ENCODE results near the gene LAMTOR3.
A peak's percentile ranks its signal among the peaks of the same experiment; 100 is the strongest.

LAMTOR3 gene

GRCh38 chr4:99855678-99856077 lies 38.5 kb downstream of the LAMTOR3 start:
- Mint-ChIP-seq H3K36me3 (ENCODE audit: insufficient read depth) (peaks cover 3% of the 10 kb centered on the region), H3K4me3 (peak overlapping the region in 1 of 2 donors; percentile 53)
- peak; percentile 50 for ATAC-seq (replicated peaks)

GRCh38 chr4:99853999-99854398 lies 40.2 kb downstream of the LAMTOR3 start:
- no peak overlapping the region for H3K27ac Mint-ChIP-seq
- no peaks in the 10 kb centered on the region for H3K9me3 Mint-ChIP-seq
- H3K36me3 Mint-ChIP-seq (ENCODE audit: insufficient read depth): peaks cover 3% of the 10 kb centered on the region
- ATAC-seq (replicated peaks) (no peak), DNase-seq (no peak)
- no peaks in the 10 kb centered on the region for H3K27me3 Mint-ChIP-seq
- no peak overlapping the region for H3K4me3 Mint-ChIP-seq
- peaks cover 13 to 23% of the 10 kb centered on the region in 2 donors for H3K4me1 Mint-ChIP-seq (ENCODE audit: low read depth in 2 of 2)

More at GRCh38 chr4:99855678-99856077, 38.5 kb downstream of the LAMTOR3 start:
- DNase-seq: no peak
- H3K9me3 Mint-ChIP-seq: no peaks in the 10 kb centered on the region
- H3K27me3 Mint-ChIP-seq: no peaks in the 10 kb centered on the region
- peak overlapping the region; percentile 0 to 10 for H3K27ac Mint-ChIP-seq
- H3K4me1 Mint-ChIP-seq (ENCODE audit: low read depth in 2 of 2): peaks cover 13 to 23% of the 10 kb centered on the region in 2 donors

DNA sequence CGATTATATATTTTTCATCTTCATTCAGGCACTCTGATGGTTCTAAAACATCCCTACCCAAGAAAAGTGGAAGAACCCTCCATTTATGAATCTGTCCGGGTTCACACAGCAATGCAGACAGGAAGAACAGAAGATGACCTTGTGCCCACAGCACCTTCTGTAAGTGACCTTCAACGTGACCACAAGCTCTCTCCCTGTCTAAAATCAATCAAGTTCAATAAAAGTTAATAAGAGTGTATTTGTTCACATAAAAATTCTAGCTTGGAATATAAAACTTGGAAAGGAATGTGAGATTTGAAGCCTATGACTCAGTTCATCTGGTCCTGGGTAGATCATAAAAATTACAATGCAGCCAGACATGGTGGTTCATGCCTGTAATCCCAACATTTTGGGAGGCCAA lies 41.0 kb downstream of the LAMTOR3 start:
- no peak overlapping the region for H3K27ac Mint-ChIP-seq
- H3K4me3 Mint-ChIP-seq: no peak overlapping the region
- H3K4me1 Mint-ChIP-seq (ENCODE audit: low read depth in 2 of 2): peaks cover 13 to 23% of the 10 kb centered on the region in 2 donors
- ATAC-seq (replicated peaks) (no peak), DNase-seq (no peak)
- H3K27me3 Mint-ChIP-seq: no peaks in the 10 kb centered on the region
- H3K9me3 Mint-ChIP-seq: no peaks in the 10 kb centered on the region
- H3K36me3 Mint-ChIP-seq (ENCODE audit: insufficient read depth): no peaks in the 10 kb centered on the region

- ATAC-seq (replicated peaks) (no peak), DNase-seq (no peak)
- Mint-ChIP-seq H3K36me3 (ENCODE audit: insufficient read depth) (no peaks in the 10 kb centered on the region), H3K27me3 (no peaks in the 10 kb centered on the region), H3K27ac (no peak overlapping the region), H3K4me3 (peak overlapping the region; percentile 6 to 59), H3K9me3 (no peaks in the 10 kb centered on the region), H3K4me1 (ENCODE audit: low read depth in 2 of 2) (peaks cover 13 to 23% of the 10 kb centered on the region in 2 donors)
Observed at GRCh38 chr4:99852199-99852749, 42.0 kb downstream of the LAMTOR3 start.

GRCh38 chr4:99848591-99849001 lies 45.6 kb downstream of the LAMTOR3 start:
- Mint-ChIP-seq H3K36me3 (ENCODE audit: insufficient read depth) (no peaks in the 10 kb centered on the region), H3K4me3 (no peak overlapping the region), H3K27me3 (no peaks in the 10 kb centered on the region), H3K27ac (peak overlapping the region in 1 of 2 donors; percentile 1), H3K9me3 (no peaks in the 10 kb centered on the region), H3K4me1 (ENCODE audit: low read depth in 2 of 2) (peaks cover 9 to 11% of the 10 kb centered on the region in 2 donors)
- DNase-seq (no peak), ATAC-seq (replicated peaks) (no peak)

GRCh38 chr4:99847362-99847976 lies 46.8 kb downstream of the LAMTOR3 start:
- Mint-ChIP-seq H3K36me3 (ENCODE audit: insufficient read depth) (peaks cover 5% of the 10 kb centered on the region), H3K4me3 (peak overlapping the region in 1 of 2 donors; percentile 17), H3K27ac (peak overlapping the region in 1 of 2 donors; percentile 60), H3K9me3 (no peaks in the 10 kb centered on the region), H3K4me1 (ENCODE audit: low read depth in 2 of 2) (peaks cover 9 to 11% of the 10 kb centered on the region in 2 donors), H3K27me3 (no peaks in the 10 kb centered on the region)
- DNase-seq: no peak
- ATAC-seq (replicated peaks): peak; percentile 29

DNA sequence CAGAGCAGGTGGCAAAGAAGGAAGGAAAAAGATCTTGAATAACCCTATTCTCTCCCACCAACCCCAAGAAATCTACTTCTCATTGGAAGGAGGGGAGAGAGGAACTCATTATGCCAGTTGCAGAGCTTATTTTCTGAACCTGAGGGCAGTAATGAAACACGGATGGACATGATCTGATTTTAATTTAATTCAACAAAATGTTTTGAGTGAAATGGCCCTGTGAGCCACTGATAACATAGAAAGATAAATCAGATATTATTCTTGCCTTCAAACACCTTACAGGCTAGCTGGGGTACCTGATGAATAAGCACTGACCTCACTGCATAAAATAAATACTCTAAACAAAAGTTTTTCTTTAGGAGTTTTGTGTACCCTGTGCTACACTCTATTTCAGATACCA lies 47.3 kb downstream of the LAMTOR3 start:
- H3K4me3 Mint-ChIP-seq: no peak overlapping the region
- peaks cover 6 to 8% of the 10 kb centered on the region in 2 donors for H3K4me1 Mint-ChIP-seq (ENCODE audit: low read depth in 2 of 2)
- H3K27ac Mint-ChIP-seq: no peak overlapping the region

DNA sequence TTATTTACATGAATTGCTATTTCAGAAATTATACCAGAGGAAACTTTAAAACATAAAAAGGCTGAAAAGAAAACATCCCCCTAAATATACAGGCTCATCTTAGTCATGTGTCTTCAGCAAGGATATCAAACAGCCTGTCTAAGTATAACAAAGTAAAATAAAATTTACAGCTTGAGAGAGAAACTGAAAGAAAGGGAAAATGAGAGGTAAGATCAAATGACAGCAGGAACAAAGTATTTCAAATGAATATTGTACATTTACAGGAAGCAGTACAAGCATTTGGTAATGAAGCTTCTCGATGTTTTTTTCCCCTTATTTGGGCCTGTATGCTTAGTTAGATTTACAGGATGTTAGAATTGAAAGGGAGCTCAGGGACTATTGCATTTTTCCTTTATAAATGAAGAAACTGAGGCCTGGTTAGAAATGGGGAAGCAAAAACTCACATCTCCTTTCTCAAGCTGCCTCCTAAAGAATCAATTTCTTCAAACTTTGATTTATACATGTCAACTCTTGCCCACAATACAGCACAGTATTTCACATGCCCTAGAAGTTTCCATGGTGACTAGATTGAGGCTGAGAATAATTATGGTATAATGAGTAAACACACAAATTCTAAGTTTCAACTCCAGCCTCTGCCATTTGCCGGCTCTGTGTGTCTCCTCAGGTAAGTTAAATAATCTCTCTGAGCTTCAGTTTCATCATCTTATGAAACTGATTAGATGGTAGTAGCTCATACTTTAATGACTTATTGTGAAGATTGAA lies 48.3 kb downstream of the LAMTOR3 start:
- H3K4me3 Mint-ChIP-seq: no peak overlapping the region
- no peaks in the 10 kb centered on the region for H3K9me3 Mint-ChIP-seq
- ATAC-seq (replicated peaks): no peak
- H3K36me3 Mint-ChIP-seq (ENCODE audit: insufficient read depth): peaks cover 5% of the 10 kb centered on the region
- no peaks in the 10 kb centered on the region for H3K27me3 Mint-ChIP-seq
- H3K4me1 Mint-ChIP-seq (ENCODE audit: low read depth in 2 of 2): peaks cover 1 to 2% of the 10 kb centered on the region in 2 donors
- peak overlapping the region in 1 of 2 donors; percentile 29 for H3K27ac Mint-ChIP-seq
- no peak for DNase-seq

More for the DNA sequence above, 47.3 kb downstream of the LAMTOR3 start:
- no peaks in the 10 kb centered on the region for H3K27me3 Mint-ChIP-seq
- DNase-seq (no peak), ATAC-seq (replicated peaks) (no peak)
- no peaks in the 10 kb centered on the region for H3K9me3 Mint-ChIP-seq
- H3K36me3 Mint-ChIP-seq (ENCODE audit: insufficient read depth): peaks cover 5% of the 10 kb centered on the region

- Mint-ChIP-seq H3K4me3 (no peak overlapping the region), H3K36me3 (ENCODE audit: insufficient read depth) (peaks cover 5% of the 10 kb centered on the region)
- no peak for DNase-seq
Observed at GRCh38 chr4:99845179-99845578, 49.0 kb downstream of the LAMTOR3 start.

DNA sequence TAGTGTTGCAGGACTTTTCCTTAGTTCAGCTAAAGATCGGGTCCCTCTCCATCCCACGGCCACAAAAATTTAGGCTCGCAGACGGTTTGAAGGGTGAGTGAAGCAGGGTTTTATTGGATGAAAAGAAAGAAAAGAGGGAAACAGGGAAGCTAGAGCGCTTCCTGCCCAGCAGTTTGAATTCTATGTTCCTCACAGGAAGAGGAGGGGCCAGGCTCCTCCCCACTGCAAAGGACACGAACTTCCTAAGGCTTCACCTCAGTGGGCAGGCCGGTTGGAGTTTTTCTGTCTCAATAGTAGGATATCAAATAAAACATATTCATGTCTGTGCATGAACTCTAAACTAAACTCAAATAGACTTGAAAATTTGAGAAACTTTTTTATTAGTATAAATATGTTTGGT lies 50.2 kb downstream of the LAMTOR3 start:
- H3K27ac Mint-ChIP-seq: no peak overlapping the region

More at GRCh38 chr4:99845179-99845578, 49.0 kb downstream of the LAMTOR3 start:
- Mint-ChIP-seq H3K9me3 (no peaks in the 10 kb centered on the region), H3K27ac (no peak overlapping the region), H3K27me3 (no peaks in the 10 kb centered on the region), H3K4me1 (ENCODE audit: low read depth in 2 of 2) (no peaks in the 10 kb centered on the region)
- no peak for ATAC-seq (replicated peaks)

DNA sequence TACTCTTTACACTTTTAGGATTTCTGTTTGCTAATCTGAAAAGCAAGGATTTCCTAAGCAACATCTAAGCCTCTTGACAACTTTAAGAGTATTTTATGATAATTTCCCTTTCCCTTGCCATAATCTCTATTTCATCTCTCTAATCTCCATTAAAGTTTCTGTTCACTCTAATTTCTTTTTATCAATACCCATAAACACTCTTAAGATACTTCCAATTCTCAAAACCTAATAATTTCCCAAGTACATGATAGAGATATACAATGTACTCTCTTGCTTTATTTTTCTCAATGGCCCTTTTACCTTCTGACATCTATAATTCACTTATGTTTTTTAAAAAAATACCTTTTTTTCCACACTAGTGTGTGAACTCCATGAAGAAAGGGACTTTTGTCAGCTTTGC lies 50.8 kb downstream of the LAMTOR3 start:
- Mint-ChIP-seq H3K36me3 (ENCODE audit: insufficient read depth) (peaks cover 10% of the 10 kb centered on the region), H3K4me1 (ENCODE audit: low read depth in 2 of 2) (peaks cover 0 to 4% of the 10 kb centered on the region in 2 donors)

More for the DNA sequence above, 50.2 kb downstream of the LAMTOR3 start:
- no peak for ATAC-seq (replicated peaks)
- DNase-seq: no peak
- Mint-ChIP-seq H3K27me3 (no peaks in the 10 kb centered on the region), H3K4me3 (no peak overlapping the region), H3K9me3 (no peaks in the 10 kb centered on the region), H3K4me1 (ENCODE audit: low read depth in 2 of 2) (peaks cover 0 to 4% of the 10 kb centered on the region in 2 donors), H3K36me3 (ENCODE audit: insufficient read depth) (peaks cover 10% of the 10 kb centered on the region)

DNA sequence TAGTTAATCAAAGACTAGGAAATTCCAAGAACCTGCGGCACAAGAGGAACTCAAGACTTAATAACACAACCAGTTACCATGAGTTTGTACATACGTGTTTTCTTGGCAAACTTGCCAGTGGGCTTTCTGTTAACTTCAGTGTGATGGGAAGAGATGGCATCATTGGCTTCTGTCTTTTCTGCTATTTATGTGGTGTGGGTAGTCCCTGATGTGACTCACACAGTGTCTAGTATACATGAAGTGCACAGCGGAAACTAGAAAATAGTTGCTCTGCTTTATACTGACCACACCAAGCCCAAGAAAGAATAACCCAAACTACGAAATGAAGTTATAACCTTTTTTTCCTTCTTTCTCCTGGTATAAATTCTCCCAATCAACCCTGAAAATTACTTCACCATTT lies 53.1 kb downstream of the LAMTOR3 start:
- peaks cover 0 to 4% of the 10 kb centered on the region in 2 donors for H3K4me1 Mint-ChIP-seq (ENCODE audit: low read depth in 2 of 2)
- H3K27ac Mint-ChIP-seq: no peak overlapping the region
- no peaks in the 10 kb centered on the region for H3K27me3 Mint-ChIP-seq
- no peak for ATAC-seq (replicated peaks)
- no peak for DNase-seq
- no peak overlapping the region for H3K4me3 Mint-ChIP-seq
- H3K36me3 Mint-ChIP-seq (ENCODE audit: insufficient read depth): peaks cover 15% of the 10 kb centered on the region
- H3K9me3 Mint-ChIP-seq: no peaks in the 10 kb centered on the region

More for the DNA sequence above, 50.8 kb downstream of the LAMTOR3 start:
- DNase-seq: no peak
- no peak overlapping the region for H3K27ac Mint-ChIP-seq
- no peaks in the 10 kb centered on the region for H3K27me3 Mint-ChIP-seq
- no peak for ATAC-seq (replicated peaks)
- H3K9me3 Mint-ChIP-seq: no peaks in the 10 kb centered on the region
- no peak overlapping the region for H3K4me3 Mint-ChIP-seq

- ATAC-seq (replicated peaks): no peak
- Mint-ChIP-seq H3K27ac (no peak overlapping the region), H3K4me3 (no peak overlapping the region), H3K27me3 (no peaks in the 10 kb centered on the region), H3K4me1 (ENCODE audit: low read depth in 2 of 2) (peaks cover 0 to 4% of the 10 kb centered on the region in 2 donors), H3K36me3 (ENCODE audit: insufficient read depth) (peaks cover 21% of the 10 kb centered on the region), H3K9me3 (no peaks in the 10 kb centered on the region)
- no peak for DNase-seq
Observed at GRCh38 chr4:99838927-99839326, 55.3 kb downstream of the LAMTOR3 start.

Data from effector memory CD8-positive, alpha-beta T cell (primary cell).